Prostate gland (tissue), 2 donors: Measurements from ENCODE around the gene PTPN14.

Source experiments
- CTCF ChIP-seq, 4 experiments: fragments of 200-600 bp in 2 of 4; fragments of 450-650 bp in 2 of 4; sonication (generic) in 2 of 4; IDR thresholded peaks; 1 replicate in 3 of 4; 2 replicates in 1 of 4; pipeline ENCODE4 v1.5.1; 2016 to 2019; ENCODE audit warnings: antibody characterized with exemption in 4 of 4, mild to moderate bottlenecking in 2 of 4, moderate library complexity in 2 of 4
- POLR2A ChIP-seq: fragments of 450-650 bp; IDR thresholded peaks from one replicate; pipeline ENCODE4 v1.6.1; 2016; ENCODE audit warnings: antibody characterized with exemption, mild to moderate bottlenecking

- no peak for TF ChIP-seq CTCF (IDR thresholded peaks at IDR 0.05)
- TF ChIP-seq POLR2A, result no peak
These were observed 19.9 kb upstream of the PTPN14 start for GRCh38 chr1:214571281-214571680.
